A549 treated with RU486 at 1 μM for 4 hours (cell line): ENCODE results near the gene MAGEB6B. TPM values are rescaled to one million over a fixed set of nuclear protein-coding genes. Genes with fewer than 3 reads are reported as not detected.

Experiments used
- total RNA-seq: library from RNA; stranded (reverse); fragments of 200-300 nt; extraction: Qiagen RNA extraction; gene quantifications from 5 replicates; pipeline ENCODE4 v1.2.3, GENCODE V29; 2022; ENCODE audit warnings: low read depth

The MAGEB6B gene
- total RNA-seq: not detected in 5 replicates

DNA sequence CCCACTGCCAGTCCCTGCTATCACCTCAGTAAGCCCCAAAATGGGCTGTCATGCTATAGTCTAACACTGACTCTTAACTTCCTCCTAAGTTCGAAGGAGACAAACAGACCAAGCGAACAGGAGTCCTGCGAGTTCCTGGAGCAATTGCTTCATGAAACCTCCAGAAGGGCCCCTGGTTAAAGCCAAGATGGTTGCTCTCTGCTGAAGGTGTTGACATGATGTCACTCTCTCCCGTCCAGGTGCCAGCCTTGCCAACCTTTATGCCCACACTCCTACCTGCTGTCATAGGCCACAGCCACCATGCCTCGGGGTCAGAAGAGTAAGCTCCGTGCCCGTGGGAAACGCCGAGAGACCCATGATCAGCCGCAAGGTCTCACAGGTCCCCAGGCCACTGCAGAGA lies at the start of gene MAGEB6B:
Gene MAGEB6B (plus strand): TSS at position 301 of the 400 bp plus-strand sequence. CDS start 0 bp downstream, at position 301.

DNA sequence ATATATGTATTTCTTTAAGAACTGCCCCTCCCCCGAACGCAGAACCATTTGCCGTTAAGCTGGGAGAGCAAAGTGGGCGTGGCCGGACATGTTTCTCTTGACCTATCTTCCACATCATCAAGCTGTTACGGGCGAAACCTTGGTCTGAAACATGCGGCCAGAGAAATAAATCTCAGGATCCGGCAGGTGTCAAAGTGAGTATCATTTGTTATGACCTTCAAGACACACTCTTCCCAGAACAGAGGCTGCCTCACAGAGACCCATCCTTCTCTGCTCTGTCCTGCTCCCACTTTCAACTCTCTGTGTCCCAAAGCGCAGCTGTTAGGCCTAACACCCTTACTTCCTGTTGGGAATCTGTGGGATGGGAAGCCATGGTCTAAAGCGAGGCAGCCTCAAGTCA lies 22.1 kb upstream of the MAGEB6B start, which contains the start of gene MAGEB18:
Gene MAGEB18 (plus strand): TSS at position 70 of the 400 bp plus-strand sequence. CDS start 643 bp downstream, outside the sequence.

DNA sequence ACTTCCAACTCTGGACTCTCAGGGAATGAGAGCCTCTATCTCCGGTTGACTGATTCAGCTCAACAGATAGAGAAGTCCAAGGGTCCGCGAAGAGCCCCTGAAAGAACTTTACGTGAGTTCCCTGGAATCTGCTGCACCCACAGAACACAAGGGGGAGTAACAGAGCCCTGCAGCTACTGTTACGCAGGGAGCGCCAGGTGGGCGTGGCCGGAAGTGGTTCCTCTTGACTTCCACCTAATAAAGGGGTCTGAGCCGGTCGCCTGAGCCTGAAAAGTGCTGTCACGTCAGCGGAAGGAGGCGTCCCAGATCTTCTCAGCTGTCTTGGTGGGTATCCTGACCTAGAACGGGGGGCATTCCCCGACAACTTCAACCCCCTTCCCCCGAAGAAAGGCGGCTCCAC lies 31.8 kb downstream of the MAGEB6B start, which contains the start of gene MAGEB6:
Gene MAGEB6 (plus strand): TSS at position 237 of the 400 bp plus-strand sequence. CDS start 1,407 bp downstream, outside the sequence.

Other genes with a start within 250 kb of the MAGEB6B start
- not detected in 5 replicates for gene MAGEB18, start 22.3 kb upstream of the MAGEB6B start, total RNA-seq
- not detected in 5 replicates for gene MAGEB6, start 31.8 kb downstream of the MAGEB6B start, total RNA-seq
- not detected in 5 replicates for gene MAGEB5, start 55.6 kb downstream of the MAGEB6B start, total RNA-seq